Ureter (tissue), 1 donor: ENCODE measurements around the gene ERC1. TPM values are rescaled to one million over a fixed set of nuclear protein-coding genes. Genes with fewer than 3 reads are reported as not detected.
"Not testable (repeated sequence)": the region's sequence is repeated elsewhere in the genome, so short reads cannot be mapped to it uniquely, and the experiment has no call there.

ENCODE experiments used
- DNase-seq: peaks from one replicate; pipeline ENCODE4 v3.0.0-alpha.2; 2020; ENCODE audit warnings: low spot score
- total RNA-seq: library from RNA; stranded (reverse); gene quantifications from one replicate; pipeline ENCODE4 v1.2.4, GENCODE V29; 2023
- donor health status: DM: yes; HTN: yes; CAD: no.

The ERC1 gene
- total RNA-seq, 1 donor from 2014 or later, result 99.2 TPM

DNA sequence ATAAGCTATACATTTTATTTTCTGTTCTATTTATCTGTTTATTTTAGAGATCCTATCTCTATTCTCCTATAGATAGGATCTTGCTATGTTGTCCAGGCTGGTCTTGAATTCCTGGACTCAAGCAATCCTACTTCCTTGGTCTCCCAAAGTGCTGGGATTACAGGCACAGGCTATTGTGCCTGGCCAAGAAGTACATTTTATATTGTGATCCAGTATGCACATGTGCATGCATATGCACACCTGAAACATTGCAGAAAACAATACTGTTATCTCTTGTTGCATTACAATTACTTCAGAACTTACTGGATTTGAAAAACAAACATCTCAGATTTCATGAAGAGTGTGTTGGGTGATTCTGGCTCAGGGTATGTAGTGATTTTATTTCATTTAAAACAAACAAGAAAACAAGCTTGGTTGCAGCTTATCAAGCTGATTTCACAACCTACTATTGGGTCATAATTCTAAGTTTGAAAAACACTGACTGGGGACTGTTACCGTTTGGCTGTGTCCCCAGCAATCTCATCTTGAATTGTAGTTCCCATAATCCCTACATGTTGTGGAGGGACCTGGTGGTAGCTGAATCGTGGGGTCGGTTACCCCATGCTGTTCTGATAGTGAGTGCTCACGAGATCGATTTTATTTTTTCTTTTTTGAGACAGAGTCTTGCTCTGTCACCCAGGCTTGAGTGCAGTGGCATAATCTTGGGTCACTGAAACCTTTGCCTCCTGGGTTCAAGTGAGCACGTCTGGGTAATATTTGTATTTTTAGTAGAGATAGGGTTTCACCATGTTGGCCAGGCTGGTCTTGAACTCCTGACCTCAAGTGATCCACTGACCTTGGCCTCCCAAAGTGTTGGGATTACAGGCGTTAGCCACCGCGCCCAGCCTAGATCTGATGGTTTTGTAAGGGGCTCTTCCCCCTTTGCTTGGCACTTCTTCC, 31.3 kb downstream of the ERC1 start:
- no peak for DNase-seq

DNA sequence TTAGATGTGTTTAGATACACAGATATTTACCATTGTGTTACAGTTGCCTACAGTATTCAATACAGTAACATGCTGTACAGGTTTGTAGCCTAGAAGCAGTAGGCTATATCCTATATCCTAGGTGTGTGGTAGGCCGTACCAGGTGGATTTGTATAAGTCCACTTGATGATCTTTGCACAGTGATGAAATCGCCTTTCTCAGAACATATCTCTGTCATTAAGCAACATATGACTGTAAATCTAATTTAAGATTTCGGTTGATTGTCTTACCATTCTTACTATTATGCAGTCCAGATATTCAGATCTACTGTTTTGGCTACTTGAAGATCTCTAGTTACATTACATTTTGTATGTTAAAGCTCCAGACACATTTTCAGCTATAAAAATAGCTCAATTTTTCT, 39.8 kb downstream of the ERC1 start:
- DNase-seq, result no peak

DNA sequence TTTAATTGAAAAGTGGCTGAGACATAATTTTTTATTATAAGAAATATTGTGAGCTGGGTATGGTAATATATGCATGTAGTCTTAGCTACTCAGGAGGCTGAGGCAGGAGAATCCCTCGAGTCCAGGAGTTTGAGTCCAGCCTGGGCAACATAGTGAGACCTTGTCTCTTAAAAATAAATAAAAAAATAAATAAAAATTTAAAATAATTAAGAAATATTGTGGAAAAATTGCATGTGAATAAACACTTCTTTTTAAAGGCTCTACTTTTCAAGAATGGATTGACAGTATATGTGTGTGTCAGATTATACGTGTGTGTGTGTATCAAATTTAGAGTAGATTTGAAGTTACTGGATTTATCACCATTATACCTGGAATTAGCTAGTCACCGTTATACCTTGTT, 43.2 kb downstream of the ERC1 start:
- no peak for DNase-seq

DNA sequence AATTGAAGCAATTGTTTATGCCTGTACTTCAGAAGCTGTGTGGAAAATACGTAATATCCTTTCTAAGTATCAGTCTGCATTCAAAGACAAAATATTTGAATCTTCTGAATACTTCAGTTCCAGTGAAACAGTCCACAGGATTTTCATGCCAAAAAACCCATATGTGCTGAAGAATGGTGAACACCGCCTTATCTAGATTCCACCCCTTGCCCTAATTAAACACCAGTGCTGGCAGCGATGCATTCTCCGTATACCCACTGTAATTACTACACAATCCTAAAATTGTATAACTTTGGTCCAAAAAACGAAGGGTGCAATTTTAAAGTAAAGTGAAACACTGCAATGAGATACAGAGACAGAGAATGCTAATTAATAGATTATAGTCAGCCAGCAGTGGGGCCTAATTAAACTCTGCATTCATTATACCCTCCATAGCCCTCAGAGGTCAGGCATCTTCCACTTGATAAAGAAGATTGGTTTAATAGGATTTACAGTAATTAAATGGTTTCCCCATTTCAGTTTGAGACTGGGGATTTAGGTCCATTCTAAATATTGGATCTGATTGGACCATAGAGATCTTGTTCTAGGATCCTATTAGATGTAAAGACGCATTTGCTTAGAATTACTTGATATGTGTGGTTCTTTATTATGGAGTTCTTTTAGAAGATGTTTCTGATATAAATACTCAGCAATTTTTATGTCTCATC, 43.9 kb downstream of the ERC1 start:
- no peak for DNase-seq

DNA sequence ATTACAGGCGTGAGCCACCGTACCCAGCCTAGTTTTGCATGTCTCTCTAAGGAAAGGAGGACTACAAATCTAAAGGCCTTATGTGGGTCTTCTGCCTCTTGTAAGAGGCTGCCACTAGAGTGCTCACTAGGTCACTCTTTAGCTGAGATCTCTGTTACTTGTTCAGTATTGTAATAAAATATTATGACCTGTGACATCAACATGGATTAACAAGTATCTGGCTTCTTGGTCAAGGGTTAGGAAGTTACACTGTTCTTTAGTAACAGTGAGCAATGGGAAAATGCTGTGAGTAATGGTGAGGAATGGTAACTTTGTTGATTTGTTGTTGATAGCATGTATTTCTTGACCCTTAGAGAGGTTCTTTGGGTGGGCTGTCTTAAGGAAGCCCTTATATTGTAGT, 50.5 kb downstream of the ERC1 start:
- DNase-seq, result no peak

DNA sequence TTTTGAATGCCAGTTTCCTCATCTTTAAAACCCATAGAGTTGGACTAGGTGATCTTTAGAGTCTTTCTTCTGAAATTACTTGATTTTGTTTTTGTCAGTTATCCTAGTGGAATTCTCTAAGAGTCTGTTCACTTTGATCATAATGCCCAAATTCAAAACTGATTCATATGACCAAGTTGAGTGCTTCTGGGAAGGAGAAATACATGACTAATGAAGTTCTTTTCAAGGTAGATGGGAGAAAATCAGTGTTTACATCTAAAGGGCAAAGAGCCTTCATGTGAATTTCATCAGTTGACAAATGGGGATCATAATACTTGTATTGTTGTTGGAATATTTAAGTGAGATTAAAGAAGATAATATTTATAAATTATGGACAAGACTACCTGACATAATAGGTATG, 53.2 kb downstream of the ERC1 start:
- DNase-seq, result no peak

DNA sequence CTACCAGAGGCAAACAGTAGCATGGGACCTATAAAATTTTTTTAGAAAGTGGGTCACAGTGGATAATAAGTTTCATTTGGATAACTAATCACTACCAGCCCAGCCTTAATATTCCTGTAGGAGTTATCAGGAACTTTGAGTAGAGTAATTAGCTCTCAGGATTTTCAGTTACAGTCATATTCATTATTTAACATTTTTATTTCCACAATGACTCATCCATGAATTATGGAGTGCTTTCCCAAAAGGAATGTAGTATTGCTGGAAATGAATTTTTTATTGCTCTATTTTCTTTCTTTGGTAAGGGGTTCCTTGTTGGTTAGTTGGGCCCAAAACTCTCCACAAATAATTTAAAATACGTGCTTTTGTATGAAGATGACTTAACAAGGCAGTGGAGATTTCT, 53.7 kb downstream of the ERC1 start:
- no peak for DNase-seq

DNA sequence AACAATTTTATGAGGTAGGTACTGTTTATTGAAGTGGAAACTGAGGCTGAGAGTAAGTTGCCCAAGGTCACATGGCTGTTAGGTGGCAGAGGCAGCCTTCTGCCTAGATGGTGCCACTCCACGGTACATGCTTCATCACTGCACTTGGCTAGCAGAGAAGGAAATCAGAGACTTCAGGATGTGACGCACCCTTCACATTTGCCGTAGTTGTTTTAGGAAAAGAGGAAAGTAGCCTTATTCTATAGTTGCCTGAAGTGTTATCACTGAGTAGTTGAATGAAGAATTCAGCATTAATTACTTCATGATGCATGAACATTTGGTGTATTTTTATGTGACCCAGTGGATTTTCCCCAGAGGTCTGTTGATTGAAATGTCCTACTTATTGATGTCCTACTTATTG, 55.7 kb downstream of the ERC1 start:
- DNase-seq, result no peak

DNA sequence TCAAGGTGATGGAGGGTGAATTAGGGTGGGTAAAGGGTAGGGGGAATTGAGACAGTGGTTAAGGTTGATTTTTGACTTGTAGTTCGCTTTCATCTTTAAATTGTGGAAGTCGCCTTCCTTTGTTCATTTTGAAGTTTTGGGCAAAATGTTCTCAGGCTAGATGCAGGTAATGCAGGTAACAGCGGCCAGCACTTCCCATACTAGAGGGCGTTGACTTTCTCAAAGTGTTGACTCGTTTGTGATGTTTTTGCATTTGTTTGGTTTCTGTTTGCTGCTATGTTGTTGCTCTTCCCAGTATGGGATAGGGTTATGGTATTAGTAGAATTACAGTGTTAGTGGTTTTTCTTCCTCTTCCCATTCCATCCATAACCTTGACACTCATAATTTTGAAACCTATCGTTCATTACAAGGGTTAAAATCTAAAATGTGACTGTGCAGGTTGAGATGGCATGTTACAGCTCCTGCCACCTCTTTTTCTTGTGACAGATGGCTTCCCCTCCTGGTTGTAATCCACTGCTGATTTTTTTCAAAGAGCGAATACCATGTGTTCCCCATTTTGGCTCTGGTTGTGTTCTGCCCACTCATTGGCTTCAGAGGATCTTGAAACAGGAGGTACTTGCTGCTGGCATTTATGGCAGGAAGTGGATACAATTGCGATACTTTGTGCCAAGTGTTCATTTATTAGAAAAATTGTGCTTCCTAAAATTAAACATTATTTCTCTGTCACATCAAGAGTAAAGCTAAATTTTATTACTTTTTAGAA, 57.1 kb downstream of the ERC1 start:
- DNase-seq, result no peak

DNA sequence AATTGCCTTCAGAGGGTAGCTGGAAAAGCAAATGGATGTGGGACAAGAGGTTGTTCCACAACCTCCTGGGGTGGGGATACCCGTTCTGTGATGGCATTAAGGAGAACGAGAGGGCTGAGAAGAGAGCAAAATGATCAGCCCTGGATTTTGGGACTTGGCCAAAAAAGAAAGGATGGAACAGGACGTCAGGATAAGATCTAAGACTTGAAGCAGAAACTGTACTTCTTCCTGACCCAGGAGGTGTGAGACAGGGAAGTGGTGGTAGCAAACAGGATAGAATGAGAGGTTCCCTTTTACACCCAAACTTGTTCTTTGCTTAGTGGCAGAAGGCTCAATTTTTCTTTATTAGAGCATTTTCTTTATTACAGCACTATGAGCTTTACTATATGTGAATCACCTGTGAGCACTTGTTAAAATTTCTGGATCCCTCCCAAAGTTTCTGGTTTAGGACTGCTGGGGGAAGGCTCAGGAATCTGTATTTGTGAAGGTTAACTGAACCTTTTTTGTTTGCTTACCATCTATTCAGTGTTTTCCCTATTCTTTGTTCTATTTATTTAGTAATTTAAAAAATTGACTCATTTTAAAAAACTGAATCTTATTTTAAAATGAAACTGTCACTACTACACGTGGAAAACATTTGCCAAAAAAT, 59.2 kb downstream of the ERC1 start:
- DNase-seq, result no peak

DNA sequence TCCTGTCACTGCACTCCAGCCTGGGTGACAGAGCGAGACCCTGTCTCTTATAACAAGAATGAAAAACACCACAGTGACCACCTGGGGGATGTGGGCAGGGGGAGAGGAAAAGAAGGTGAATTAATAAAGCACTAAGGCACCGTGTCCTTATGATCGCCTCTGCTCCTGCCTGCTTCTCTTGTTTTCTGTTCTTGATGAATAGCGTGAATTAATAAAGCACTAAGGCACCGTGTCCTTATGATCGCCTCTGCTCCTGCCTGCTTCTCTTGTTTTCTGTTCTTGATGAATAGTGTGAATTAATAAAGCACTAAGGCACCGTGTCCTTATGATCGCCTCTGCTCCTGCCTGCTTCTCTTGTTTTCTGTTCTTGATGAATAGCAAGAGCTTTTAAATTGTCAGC, 60.6 kb downstream of the ERC1 start:
- DNase-seq, result not testable (repeated sequence)

DNA sequence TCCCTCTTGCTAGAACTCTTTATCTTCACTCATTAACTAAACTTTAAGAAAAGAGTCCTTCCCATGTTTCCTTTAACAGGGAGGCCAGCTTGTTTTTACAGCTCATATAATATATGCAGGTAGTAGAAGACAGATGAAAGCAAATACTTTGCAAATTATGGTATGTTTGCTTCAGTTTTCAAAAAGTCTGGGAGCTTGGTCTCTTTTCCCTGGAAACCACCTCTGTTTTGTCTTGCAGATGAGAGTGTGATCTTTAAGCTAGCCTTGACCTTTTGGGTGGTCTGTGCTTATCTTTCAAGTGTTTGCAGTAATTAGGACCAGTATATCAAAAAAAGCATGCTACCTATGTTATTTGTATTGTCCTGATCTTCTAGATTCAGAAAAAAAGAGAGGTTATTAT, 62.7 kb downstream of the ERC1 start:
- DNase-seq, result no peak

DNA sequence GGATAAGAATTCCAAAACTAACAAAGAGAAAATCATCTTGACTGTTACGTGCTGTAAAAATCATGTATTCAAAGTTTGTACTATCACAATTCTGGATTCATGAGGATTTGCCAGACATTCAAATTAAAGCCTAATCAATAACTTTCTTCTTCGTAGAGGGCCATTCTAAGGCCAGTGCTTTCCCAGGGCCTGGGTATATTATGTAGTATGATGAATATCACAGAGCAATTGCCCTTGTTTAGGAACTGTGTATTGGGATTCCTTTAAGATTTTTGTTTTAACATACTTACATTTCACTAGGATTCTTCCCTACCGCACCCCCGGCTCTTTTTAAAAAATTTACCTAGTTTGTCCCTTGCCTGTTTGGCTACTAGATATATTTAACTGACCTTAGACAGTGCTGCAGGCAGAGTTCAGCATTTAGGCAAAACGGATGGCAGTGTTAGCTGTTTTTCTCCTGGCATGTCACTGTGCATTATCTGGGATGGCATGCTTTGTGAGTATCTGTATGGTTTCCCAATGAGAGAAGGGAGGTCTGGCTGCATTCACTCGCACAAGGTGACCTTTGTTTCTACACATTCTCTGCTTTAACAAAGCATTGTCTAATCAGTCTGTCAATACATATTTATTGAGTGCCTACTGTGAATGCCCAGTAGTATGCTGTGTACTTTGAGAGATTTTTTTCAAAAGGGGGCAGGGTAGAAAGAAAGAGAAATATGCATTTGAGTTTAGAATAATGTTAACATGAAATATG, 63.3 kb downstream of the ERC1 start:
- no peak for DNase-seq

DNA sequence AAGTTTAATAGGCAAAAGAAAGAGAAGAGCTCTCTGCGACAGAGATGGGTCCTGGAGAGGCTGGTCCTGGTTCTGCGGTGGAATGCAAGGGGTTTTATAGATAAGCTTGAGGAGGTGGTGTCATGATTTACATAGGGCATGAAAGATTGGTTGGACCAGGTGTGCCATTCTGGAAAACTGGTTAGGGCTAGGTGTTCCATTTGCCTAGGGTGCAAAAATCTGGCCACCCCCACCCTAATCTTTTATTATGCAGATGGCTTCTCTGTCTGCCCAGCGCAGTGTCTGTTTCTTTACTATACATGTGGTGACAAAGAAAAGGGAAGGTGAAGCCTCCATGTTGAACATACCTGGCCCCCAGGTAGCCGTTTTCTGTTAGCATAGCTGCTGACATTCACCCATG, 65.4 kb downstream of the ERC1 start:
- no peak for DNase-seq

DNA sequence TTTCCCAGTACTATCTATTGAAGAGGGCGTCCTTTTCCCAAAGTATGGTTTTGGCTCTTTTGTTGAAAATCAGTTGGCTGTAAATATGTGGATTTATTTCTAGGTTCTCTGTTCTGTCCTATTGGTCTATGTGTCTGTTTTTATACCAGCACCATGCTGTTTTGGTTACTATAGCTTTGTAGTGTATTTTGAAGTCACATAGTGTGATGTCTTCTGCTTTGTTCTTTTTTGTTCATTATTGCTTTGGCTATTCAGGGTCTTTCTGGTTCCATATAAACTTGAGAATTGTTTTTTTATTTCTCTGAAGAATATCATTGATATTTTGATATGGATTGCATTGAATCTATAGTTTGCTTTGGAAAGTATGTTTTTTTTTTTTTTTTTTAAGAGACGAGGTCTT, 67.4 kb downstream of the ERC1 start:
- DNase-seq, result no peak

DNA sequence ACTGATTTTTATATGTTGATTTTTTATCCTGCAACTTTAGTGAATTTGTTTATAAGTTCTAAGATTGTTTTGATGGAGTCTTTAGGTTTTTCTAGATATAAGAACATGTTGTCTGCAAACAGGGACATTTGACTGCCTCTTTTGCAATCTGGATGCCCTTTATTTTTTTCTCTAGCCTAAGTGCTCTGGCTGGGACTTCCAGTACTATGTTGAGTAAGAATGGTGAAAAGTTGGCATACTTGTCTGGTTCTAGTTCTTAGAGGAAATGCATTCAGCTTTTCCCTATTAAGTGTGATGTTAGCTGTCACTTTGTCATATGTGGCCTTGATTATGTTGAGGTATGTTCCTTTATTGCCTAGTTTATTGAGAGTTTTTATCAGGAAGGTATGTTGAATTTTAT, 68.1 kb downstream of the ERC1 start:
- no peak for DNase-seq

DNA sequence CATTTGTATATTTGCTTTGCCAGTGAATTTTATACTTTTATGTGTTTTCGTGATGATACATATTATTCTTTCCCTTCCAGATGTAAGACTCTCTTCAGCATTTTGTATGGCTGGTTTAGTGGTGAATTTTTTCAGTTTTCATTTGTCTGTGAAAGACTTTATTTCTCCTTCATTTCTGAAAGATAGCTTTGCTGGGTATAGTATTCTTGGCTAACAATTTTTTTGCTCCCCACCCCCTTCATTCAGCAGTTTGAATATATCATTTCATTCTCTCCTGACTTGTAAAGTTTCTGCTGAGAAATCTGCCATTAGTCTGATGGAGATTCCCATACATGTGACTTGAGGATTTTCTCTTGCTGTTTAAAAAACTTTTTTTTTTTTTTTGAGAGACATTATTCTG, 72.8 kb downstream of the ERC1 start:
- no peak for DNase-seq

DNA sequence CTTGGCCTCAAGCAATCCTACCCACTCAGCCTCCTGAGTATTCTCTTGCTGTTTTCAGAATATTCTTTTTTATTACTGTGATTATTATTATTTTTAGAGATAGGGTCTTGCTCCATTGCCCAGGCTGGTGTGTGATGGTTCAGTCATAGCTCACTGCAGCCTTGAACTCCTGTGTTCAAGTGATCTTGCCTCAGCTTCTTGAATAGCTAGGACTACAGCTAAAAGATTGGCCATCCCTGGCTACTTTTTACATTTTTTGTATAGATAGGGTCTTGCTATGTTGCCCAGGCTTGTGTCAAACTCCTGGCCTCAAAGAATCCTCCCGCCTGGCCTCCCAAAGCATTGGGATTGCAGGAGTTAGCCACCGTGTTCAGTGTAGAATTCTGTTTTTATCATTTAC, 73.3 kb downstream of the ERC1 start:
- DNase-seq, result no peak

DNA sequence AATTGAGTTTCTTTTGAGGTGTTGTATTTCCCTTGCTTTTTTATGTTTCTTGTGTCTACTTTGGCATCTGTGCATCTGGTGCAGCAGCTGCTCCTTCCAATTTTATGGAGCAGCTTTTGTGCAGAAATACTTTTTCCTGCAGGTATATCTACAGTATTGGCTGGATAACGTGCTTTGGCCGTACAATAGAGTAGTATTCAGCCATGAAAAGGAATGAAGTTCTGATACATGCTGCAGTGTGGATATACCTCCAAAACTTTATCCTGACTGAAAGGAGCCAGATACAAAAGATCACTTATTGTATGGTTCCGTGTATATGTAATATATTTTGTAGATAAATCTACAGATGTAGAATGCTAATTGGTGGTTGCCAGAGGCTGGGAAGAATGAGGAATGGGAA, 74.6 kb downstream of the ERC1 start:
- no peak for DNase-seq

DNA sequence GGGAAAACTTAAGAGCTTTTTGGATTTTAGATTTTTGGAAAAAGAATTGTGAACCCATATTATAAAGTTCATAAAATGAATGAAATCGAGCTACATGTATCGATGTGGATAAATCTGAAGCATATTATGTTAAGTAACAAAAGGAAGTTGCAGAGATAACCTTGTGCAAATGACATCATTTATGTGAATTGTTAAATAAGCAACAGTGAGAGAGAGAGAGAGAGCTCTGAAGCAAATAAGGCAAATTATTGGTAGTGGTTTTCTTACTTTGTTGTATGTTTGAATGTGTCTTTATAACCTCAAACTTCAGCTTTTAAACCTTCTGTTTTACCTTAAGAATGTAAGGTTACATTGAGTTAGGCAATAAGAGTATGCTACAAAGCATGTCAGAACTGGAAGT, 78.8 kb downstream of the ERC1 start:
- no peak for DNase-seq

DNA sequence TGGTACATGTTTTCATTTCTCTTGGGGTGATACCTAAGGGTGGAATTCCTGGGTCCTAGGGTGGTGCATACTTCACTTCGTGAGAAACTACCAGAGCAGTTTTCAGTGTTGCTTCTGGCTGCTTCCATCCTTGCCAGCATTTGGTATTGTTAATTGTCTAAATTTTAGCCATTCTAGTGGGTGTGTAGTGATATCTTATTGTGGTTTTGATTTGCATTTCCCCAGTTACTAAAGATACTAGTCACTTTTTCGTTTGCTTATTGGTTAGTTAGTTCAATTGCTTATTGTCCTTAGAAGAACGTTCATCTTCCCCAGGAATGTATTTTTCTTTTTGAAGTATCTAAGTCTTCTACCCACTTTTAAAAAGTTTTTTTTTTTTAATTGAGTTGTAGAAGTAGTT, 80.2 kb downstream of the ERC1 start:
- DNase-seq, result no peak
